GM12878 (cell line): ENCODE results near the gene PLEKHN1. TPM values are rescaled to one million over a fixed set of nuclear protein-coding genes. Genes with fewer than 3 reads are reported as not detected.
"Not testable (repeated sequence)": the region's sequence is repeated elsewhere in the genome, so short reads cannot be mapped to it uniquely, and the experiment has no call there.

ENCODE experiments used
- ATAC-seq: fragments of 200-7000 bp; cut with Tn5 transposase; 3 replicates; pipeline ENCODE4 v1.9.1; 2020; ENCODE audit warnings: mild to moderate bottlenecking, moderate library complexity
- BruUV-seq: library from RNA; stranded (reverse); fragments of 400-500 nt; replicated peaks from 2 replicates; lab custom pipeline; 2021; lab: Mats Ljungman, UMichigan
- CTCF ChIA-PET: fragments of 300-600 bp; sonication (Branson Sonifier 250); formaldehyde crosslinking; extraction: SDS; loops from one replicate; lab custom pipeline; 2021; ENCODE audit warnings: inconsistent platforms; lab: Yijun Ruan, JAX
- POLR2A ChIA-PET: fragments of 350-600 bp; formaldehyde crosslinking; extraction: SDS; loops from one replicate; lab custom pipeline; 2021; ENCODE audit warnings: inconsistent platforms; lab: Charles Lee
- RAD21 ChIA-PET: fragments of 300-600 bp; sonication (Branson Sonifier 250); formaldehyde crosslinking; loops from one replicate; lab custom pipeline; 2023; ENCODE audit warnings: antibody characterized with exemption; ENCODE audit not compliant: unreplicated experiment; lab: Charles Lee
- SMC1A ChIA-PET: fragments of 300-600 bp; sonication (Branson Sonifier 250); formaldehyde crosslinking; loops from one replicate; lab custom pipeline; 2023; ENCODE audit not compliant: unreplicated experiment, uncharacterized antibody; lab: Charles Lee
- DNase-seq: peaks from one replicate; pipeline ENCODE4 v3.0.0-alpha.2; 2011; ENCODE audit warnings: low read depth, low spot score
- FAIRE-seq: peaks from 3 replicates; lab custom pipeline; 2011; peaks lifted over from hg19 to GRCh38; lab: Jason Lieb, UNC
- H2AFZ ChIP-seq: 2 replicates; pipeline ENCODE4 v1.6.0; 2011; ENCODE audit warnings: low read depth, low read length, control low read depth; ENCODE audit not compliant: control insufficient read depth
- H3K27ac ChIP-seq: 2 replicates; pipeline ENCODE4 v1.5.1; 2011; ENCODE audit warnings: control low read depth; ENCODE audit not compliant: control insufficient read depth, insufficient read depth
- H3K27me3 ChIP-seq, 2 experiments: replicated peaks in 1 of 2; 2 replicates each; pipeline versions ENCODE4 v1.6.0 to v1.6.1; 2011; ENCODE audit warnings: low read length in 1 of 2; ENCODE audit not compliant: control insufficient read depth in 2 of 2, insufficient read depth in 2 of 2
- H3K36me3 ChIP-seq, 2 experiments: 2 replicates each; pipeline ENCODE4 v1.5.1; 2011; ENCODE audit warnings: low read length in 1 of 2; ENCODE audit not compliant: control insufficient read depth in 2 of 2, insufficient read depth in 2 of 2
- H3K4me1 ChIP-seq: 2 replicates; pipeline ENCODE4 v1.6.1; 2011; ENCODE audit warnings: mild to moderate bottlenecking, low read length, moderate library complexity, mixed read lengths; ENCODE audit not compliant: control insufficient read depth, insufficient read depth
- H3K4me2 ChIP-seq: 2 replicates; pipeline ENCODE4 v1.6.0; 2011; ENCODE audit warnings: control low read depth; ENCODE audit not compliant: control insufficient read depth, insufficient read depth
- H3K4me3 ChIP-seq: fragments of 200-600 bp; sonication (generic); 2 replicates; pipeline ENCODE4 v1.5.1; 2016
- H3K79me2 ChIP-seq: 2 replicates; pipeline ENCODE4 v1.6.0; 2011; ENCODE audit warnings: low read length; ENCODE audit not compliant: control insufficient read depth, insufficient read depth
- H3K9ac ChIP-seq: 2 replicates; pipeline ENCODE4 v1.8.0; 2011; ENCODE audit warnings: low read length, control low read depth, mixed read lengths; ENCODE audit not compliant: control insufficient read depth, insufficient read depth
- H3K9me3 ChIP-seq: replicated peaks from 3 replicates; pipeline ENCODE4 v1.5.1; 2011; ENCODE audit warnings: mild to moderate bottlenecking, low read length; ENCODE audit not compliant: control insufficient read depth, insufficient read depth
- H4K20me1 ChIP-seq: 2 replicates; pipeline ENCODE4 v1.6.0; 2011; ENCODE audit not compliant: control insufficient read depth, insufficient read depth
- MLLT1 ChIP-seq: fragments of 450-650 bp; IDR thresholded peaks from 2 replicates; pipeline ENCODE4 v1.6.1; 2016; ENCODE audit warnings: mild to moderate bottlenecking
- TBL1XR1 ChIP-seq: IDR thresholded peaks from 2 replicates; pipeline ENCODE4 v1.6.1; 2012; ENCODE audit warnings: low read depth, low read length, improper control_type of control experiment
- WGBS: methylation state at CpG from one replicate; pipeline ENCODE4 v1.1.6; 2016; ENCODE audit warnings: low lambda C conversion rate; ENCODE audit not compliant: insufficient replicate concordance, insufficient coverage; ENCODE audit errors: missing lambda C conversion rate; 5-methylcytosine and 5-hydroxymethylcytosine counted together
- in situ Hi-C: fragments of 300-500 bp; cut with MboI; formaldehyde crosslinking; loops from 9 replicates; pipeline ENCODE4 v1.14.3; 2018; ENCODE audit warnings: mixed read lengths
- intact Hi-C: fragments of 100-400 bp; cut with micrococcal nuclease; formaldehyde crosslinking; loops from one replicate; pipeline ENCODE4 v1.14.2; 2022; ENCODE audit not compliant: unreplicated experiment
- polyA plus RNA-seq, 11 experiments: library from polyadenylated mRNA; depleted of rRNA in 4 of 11; unstranded in 6 of 11; stranded (reverse) in 5 of 11; fragments of >200 nt; fragmentation: Nextera tagmentation in 4 of 11; fragmentation: Illumina TruSeq in 1 of 11; extraction: Ambion mirVana in 4 of 11; extraction: Trizol in 1 of 11; gene quantifications; 1 replicate in 1 of 11; 2 replicates in 10 of 11; pipeline versions ENCODE4 v1.2.1 to v1.2.3, GENCODE V29; 2011 to 2016; ENCODE audit warnings: inconsistent platforms in 2 of 11, missing spikeins in 2 of 11, low read depth in 1 of 11
- total RNA-seq, 4 experiments: library from RNA; depleted of rRNA in 3 of 4; stranded (reverse); fragments of >200 nt in 3 of 4; fragmentation: Illumina TruSeq in 1 of 4; extraction: Trizol in 1 of 4; gene quantifications; 2 replicates each; pipeline versions ENCODE4 v1.2.1 to v1.2.3, GENCODE V29; 2013 to 2021

The PLEKHN1 gene
- total and polyA plus RNA-seq, 10 of the 15 experiments (the other 5 are each of a cell fraction or from before 2014, with no cell fraction given): 0.04 to 0.26 (median 0.18) TPM; not detected in 6

- TF ChIP-seq TBL1XR1: no peak
Measured at GRCh38 chr1:1011396-1011949, 45.2 kb downstream of the PLEKHN1 start (continued).

GRCh38 chr1:1012736-1013104, 46.4 kb downstream of the PLEKHN1 start:
- intact Hi-C loops, in situ Hi-C loops, DNase-seq, H3K36me3 ChIP-seq, H3K9me3 ChIP-seq, H3K27me3 ChIP-seq, FAIRE-seq, H4K20me1 ChIP-seq: not testable (repeated sequence)
- CTCF ChIA-PET: interaction anchor here (1.0 to 7.4 kb wide), 11 partner anchors 10 to 238 kb away, joined by 3 to 68 read pairs (median 4); partner anchors contain the start of gene PLEKHN1
- TF ChIP-seq MLLT1: peak; percentile 85
- POLR2A ChIA-PET: interaction anchor here (0.5 to 4.0 kb wide), 9 partner anchors 9 to 238 kb away, joined by 3 to 22 read pairs (median 6); no protein-coding TSS in a partner anchor
- peak overlapping the region; percentile 46 for H3K4me2 ChIP-seq
- peak overlapping the region; percentile 56; the same call in 1 of the 2 replicates for H3K4me3 ChIP-seq
- H3K27ac ChIP-seq: peak overlapping the region; percentile 92
- peak overlapping the region; percentile 91 for H3K9ac ChIP-seq
- SMC1A ChIA-PET: interaction anchor here (1.0 to 2.8 kb wide), 6 partner anchors 11 to 50 kb away, joined by 3 to 13 read pairs (median 8); partner anchors contain the start of gene HES4
- peaks cover 12% of the 10 kb centered on the region for H3K4me1 ChIP-seq
- peak; percentile 7 for ATAC-seq
- H3K79me2 ChIP-seq: peaks cover 22% of the 10 kb centered on the region
- WGBS: 40% methylated on average over 12 of the region's 13 CpGs
- RAD21 ChIA-PET: interaction anchor here (1.1 to 3.2 kb wide), 6 partner anchors 19 to 51 kb away, joined by 3 to 24 read pairs (median 5); partner anchors contain the start of gene PERM1
- TSS peak; percentile 99 for BruUV-seq
- H2AFZ ChIP-seq: peak overlapping the region; percentile 73; the same call in 1 of the 2 replicates
